WTC11 (cell line): ENCODE data around the gene ALKBH1.

Experiments
- CREB1 ChIP-seq: sonication (generic); formaldehyde crosslinking; IDR thresholded peaks from 2 replicates; pipeline ENCODE4 v1.8.0; 2023; ENCODE audit warnings: mild to moderate bottlenecking, missing genetic modification reagents
- ESRRA ChIP-seq: sonication (generic); formaldehyde crosslinking; IDR thresholded peaks from 2 replicates; pipeline ENCODE4 v1.8.1; 2022; ENCODE audit warnings: mild to moderate bottlenecking, missing genetic modification reagents, borderline replicate concordance
- IRF2 ChIP-seq: sonication (generic); formaldehyde crosslinking; IDR thresholded peaks from 2 replicates; pipeline ENCODE4 v1.8.0; 2022; ENCODE audit warnings: low read depth, missing genetic modification reagents, borderline replicate concordance
- NFYB ChIP-seq: sonication (generic); formaldehyde crosslinking; conservative IDR thresholded peaks from 2 replicates; pipeline ENCODE4 v1.8.0; 2022; ENCODE audit warnings: low read depth, missing genetic modification reagents
- NR2C2 ChIP-seq: sonication (generic); formaldehyde crosslinking; IDR thresholded peaks from 2 replicates; pipeline ENCODE4 v1.8.0; 2022; ENCODE audit warnings: mild to moderate bottlenecking, missing genetic modification reagents
- TF ChIP-seq, protein P1 (sequence below): sonication (generic); formaldehyde crosslinking; IDR thresholded peaks from 2 replicates; pipeline ENCODE4 v1.8.1; 2022; ENCODE audit warnings: low read depth, missing genetic modification reagents, borderline replicate concordance
- TF ChIP-seq, protein P2 (sequence below): sonication (generic); formaldehyde crosslinking; IDR thresholded peaks from 2 replicates; pipeline ENCODE4 v1.8.1; 2023; ENCODE audit warnings: mild to moderate bottlenecking, missing genetic modification reagents, moderate library complexity
- TF ChIP-seq, protein P3 (sequence below): sonication (generic); formaldehyde crosslinking; conservative IDR thresholded peaks from 2 replicates; pipeline ENCODE4 v1.8.1; 2023; ENCODE audit warnings: mild to moderate bottlenecking, low read depth, missing genetic modification reagents, moderate library complexity
- TF ChIP-seq, protein P4 (sequence below): sonication (generic); formaldehyde crosslinking; IDR thresholded peaks from 2 replicates; pipeline ENCODE4 v1.8.1; 2022; ENCODE audit warnings: low read depth, mild to moderate bottlenecking, moderate library complexity, missing genetic modification reagents, borderline replicate concordance
- TF ChIP-seq, protein P5 (sequence below): sonication (generic); formaldehyde crosslinking; IDR thresholded peaks from 2 replicates; pipeline ENCODE4 v1.8.0; 2022; ENCODE audit warnings: mild to moderate bottlenecking, missing genetic modification reagents
- TF ChIP-seq, protein P6 (sequence below): fragments of 200-600 bp; IDR thresholded peaks from 2 replicates; pipeline ENCODE4 v1.8.0; 2022; ENCODE audit warnings: antibody characterized with exemption

DNA sequence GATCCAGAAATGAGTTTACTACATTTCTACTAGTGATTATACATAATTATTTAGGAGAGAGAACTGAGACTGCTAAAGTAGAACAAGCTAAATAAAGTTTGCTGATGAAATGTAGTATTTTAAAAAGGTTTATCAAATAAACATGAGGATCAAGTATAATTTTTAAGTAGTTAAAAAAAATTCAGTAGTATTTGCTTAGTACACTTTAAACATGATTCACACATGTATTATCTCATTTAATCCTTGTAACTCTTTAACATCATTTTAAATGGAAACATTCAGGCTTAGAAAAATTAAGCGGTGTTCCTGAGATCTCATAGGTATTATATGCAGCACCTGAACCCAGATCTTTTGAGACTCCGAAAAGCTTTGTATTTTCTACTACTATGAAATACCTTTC lies 44.4 kb upstream of the ALKBH1 start:
- TF ChIP-seq, protein P1, sequence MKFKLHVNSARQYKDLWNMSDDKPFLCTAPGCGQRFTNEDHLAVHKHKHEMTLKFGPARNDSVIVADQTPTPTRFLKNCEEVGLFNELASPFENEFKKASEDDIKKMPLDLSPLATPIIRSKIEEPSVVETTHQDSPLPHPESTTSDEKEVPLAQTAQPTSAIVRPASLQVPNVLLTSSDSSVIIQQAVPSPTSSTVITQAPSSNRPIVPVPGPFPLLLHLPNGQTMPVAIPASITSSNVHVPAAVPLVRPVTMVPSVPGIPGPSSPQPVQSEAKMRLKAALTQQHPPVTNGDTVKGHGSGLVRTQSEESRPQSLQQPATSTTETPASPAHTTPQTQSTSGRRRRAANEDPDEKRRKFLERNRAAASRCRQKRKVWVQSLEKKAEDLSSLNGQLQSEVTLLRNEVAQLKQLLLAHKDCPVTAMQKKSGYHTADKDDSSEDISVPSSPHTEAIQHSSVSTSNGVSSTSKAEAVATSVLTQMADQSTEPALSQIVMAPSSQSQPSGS (CRISPR knock-in tag): no peak
- TF ChIP-seq, protein P2, sequence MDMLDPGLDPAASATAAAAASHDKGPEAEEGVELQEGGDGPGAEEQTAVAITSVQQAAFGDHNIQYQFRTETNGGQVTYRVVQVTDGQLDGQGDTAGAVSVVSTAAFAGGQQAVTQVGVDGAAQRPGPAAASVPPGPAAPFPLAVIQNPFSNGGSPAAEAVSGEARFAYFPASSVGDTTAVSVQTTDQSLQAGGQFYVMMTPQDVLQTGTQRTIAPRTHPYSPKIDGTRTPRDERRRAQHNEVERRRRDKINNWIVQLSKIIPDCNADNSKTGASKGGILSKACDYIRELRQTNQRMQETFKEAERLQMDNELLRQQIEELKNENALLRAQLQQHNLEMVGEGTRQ (CRISPR knock-in tag): no peak
- TF ChIP-seq, protein P3, sequence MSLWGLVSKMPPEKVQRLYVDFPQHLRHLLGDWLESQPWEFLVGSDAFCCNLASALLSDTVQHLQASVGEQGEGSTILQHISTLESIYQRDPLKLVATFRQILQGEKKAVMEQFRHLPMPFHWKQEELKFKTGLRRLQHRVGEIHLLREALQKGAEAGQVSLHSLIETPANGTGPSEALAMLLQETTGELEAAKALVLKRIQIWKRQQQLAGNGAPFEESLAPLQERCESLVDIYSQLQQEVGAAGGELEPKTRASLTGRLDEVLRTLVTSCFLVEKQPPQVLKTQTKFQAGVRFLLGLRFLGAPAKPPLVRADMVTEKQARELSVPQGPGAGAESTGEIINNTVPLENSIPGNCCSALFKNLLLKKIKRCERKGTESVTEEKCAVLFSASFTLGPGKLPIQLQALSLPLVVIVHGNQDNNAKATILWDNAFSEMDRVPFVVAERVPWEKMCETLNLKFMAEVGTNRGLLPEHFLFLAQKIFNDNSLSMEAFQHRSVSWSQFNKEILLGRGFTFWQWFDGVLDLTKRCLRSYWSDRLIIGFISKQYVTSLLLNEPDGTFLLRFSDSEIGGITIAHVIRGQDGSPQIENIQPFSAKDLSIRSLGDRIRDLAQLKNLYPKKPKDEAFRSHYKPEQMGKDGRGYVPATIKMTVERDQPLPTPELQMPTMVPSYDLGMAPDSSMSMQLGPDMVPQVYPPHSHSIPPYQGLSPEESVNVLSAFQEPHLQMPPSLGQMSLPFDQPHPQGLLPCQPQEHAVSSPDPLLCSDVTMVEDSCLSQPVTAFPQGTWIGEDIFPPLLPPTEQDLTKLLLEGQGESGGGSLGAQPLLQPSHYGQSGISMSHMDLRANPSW (CRISPR knock-in tag): no peak
- no peak for TF ChIP-seq NFYB (CRISPR knock-in tag)
- TF ChIP-seq CREB1: no peak
- TF ChIP-seq, protein P4, sequence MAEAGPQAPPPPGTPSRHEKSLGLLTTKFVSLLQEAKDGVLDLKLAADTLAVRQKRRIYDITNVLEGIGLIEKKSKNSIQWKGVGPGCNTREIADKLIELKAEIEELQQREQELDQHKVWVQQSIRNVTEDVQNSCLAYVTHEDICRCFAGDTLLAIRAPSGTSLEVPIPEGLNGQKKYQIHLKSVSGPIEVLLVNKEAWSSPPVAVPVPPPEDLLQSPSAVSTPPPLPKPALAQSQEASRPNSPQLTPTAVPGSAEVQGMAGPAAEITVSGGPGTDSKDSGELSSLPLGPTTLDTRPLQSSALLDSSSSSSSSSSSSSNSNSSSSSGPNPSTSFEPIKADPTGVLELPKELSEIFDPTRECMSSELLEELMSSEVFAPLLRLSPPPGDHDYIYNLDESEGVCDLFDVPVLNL (CRISPR knock-in tag): no peak
- no peak for TF ChIP-seq ESRRA
- TF ChIP-seq, protein P5, sequence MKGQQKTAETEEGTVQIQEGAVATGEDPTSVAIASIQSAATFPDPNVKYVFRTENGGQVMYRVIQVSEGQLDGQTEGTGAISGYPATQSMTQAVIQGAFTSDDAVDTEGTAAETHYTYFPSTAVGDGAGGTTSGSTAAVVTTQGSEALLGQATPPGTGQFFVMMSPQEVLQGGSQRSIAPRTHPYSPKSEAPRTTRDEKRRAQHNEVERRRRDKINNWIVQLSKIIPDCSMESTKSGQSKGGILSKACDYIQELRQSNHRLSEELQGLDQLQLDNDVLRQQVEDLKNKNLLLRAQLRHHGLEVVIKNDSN (CRISPR knock-in tag): no peak
- TF ChIP-seq, protein P6, sequence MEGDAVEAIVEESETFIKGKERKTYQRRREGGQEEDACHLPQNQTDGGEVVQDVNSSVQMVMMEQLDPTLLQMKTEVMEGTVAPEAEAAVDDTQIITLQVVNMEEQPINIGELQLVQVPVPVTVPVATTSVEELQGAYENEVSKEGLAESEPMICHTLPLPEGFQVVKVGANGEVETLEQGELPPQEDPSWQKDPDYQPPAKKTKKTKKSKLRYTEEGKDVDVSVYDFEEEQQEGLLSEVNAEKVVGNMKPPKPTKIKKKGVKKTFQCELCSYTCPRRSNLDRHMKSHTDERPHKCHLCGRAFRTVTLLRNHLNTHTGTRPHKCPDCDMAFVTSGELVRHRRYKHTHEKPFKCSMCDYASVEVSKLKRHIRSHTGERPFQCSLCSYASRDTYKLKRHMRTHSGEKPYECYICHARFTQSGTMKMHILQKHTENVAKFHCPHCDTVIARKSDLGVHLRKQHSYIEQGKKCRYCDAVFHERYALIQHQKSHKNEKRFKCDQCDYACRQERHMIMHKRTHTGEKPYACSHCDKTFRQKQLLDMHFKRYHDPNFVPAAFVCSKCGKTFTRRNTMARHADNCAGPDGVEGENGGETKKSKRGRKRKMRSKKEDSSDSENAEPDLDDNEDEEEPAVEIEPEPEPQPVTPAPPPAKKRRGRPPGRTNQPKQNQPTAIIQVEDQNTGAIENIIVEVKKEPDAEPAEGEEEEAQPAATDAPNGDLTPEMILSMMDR: no peak
- TF ChIP-seq NR2C2 (CRISPR knock-in tag): no peak
- no peak for TF ChIP-seq IRF2 (CRISPR knock-in tag)
